Esophagus muscularis mucosa (tissue), 3 donors: ENCODE measurements around the gene NKIRAS2.

Source experiments
- CTCF ChIP-seq, 3 experiments: fragments of 200-600 bp in 2 of 3; fragments of 450-650 bp in 1 of 3; sonication (generic) in 2 of 3; IDR thresholded peaks; one replicate each; pipeline ENCODE4 v1.5.1; 2017 to 2019; ENCODE audit warnings: antibody characterized with exemption in 3 of 3, mild to moderate bottlenecking in 2 of 3, moderate library complexity in 1 of 3
- POLR2A ChIP-seq: fragments of 450-650 bp; IDR thresholded peaks from one replicate; pipeline ENCODE4 v1.6.1; 2017; ENCODE audit warnings: antibody characterized with exemption, moderate library complexity, mild to moderate bottlenecking, low read depth
- POLR2AphosphoS5 ChIP-seq, 2 donors: sonication (generic); formaldehyde crosslinking; IDR thresholded peaks; one replicate each; pipeline ENCODE4 v1.6.1; 2017; ENCODE audit warnings: antibody characterized with exemption in 2 of 2

DNA sequence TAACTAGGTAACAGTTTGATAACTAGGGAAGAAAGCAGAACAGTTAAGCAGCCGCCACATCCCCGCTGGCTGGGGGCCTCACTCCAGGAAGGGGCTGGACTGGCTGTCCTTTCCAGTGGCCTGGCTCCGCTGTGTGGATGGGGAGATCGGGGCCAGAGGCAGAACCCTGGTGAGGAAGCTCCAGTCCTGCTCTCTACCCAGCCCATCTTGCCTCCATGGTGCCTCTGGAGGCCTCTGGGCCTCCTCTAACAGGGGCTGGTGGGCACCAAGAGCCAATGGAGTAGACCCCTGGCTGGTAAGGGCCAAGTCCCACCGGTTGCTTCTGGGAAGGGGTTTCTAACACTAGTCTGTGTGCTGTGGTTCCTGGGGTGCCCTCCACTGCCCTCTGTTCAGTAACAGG is 45.2 kb upstream of the NKIRAS2 start:
- no peak for TF ChIP-seq CTCF (IDR thresholded peaks at IDR 0.05)
- TF ChIP-seq POLR2AphosphoS5 (IDR thresholded peaks at IDR 0.05): no peak
- TF ChIP-seq POLR2A: no peak
